NT2/D1 (cell line): ENCODE data around the gene NEK5.

Experiments
- SUZ12 ChIP-seq: IDR thresholded peaks from 2 replicates; pipeline ENCODE4 v1.6.1; 2011; ENCODE audit not compliant: insufficient read length, insufficient read depth; ENCODE audit errors: extremely low read depth
- YY1 ChIP-seq: IDR thresholded peaks from 2 replicates; pipeline ENCODE4 v1.6.1; 2011; ENCODE audit not compliant: insufficient read length, insufficient read depth
- ZNF274 ChIP-seq: IDR thresholded peaks from 2 replicates; pipeline ENCODE4 v1.6.1; 2011; ENCODE audit warnings: mild to moderate bottlenecking, low read depth, low read length

- no peak for TF ChIP-seq ZNF274
- no peak for TF ChIP-seq SUZ12
- no peak for TF ChIP-seq YY1
Measured at GRCh38 chr13:52118595-52118994, 10.3 kb downstream of the NEK5 start.
